Stimulated activated naive CD8-positive, alpha-beta T cell treated with anti-CD3 and anti-CD28 coated beads, Interleukin-15, Interleukin-2, amounts not matched to agents 100 U/mL and 50 U/mL, for 24 hours (primary cell): ENCODE measurements around the gene SLC10A7.

Source experiments
- ATAC-seq: fragments of 150-1000 bp; cut with Tn5 transposase; one replicate; pipeline ENCODE4 v1.10.0; 2021
- DNase-seq: peaks from one replicate; pipeline ENCODE4 v3.0.0; 2021

SLC10A7 gene

GRCh38 chr4:146310319-146311021, 211.3 kb downstream of the SLC10A7 start:
- ATAC-seq, result no peak

DNA sequence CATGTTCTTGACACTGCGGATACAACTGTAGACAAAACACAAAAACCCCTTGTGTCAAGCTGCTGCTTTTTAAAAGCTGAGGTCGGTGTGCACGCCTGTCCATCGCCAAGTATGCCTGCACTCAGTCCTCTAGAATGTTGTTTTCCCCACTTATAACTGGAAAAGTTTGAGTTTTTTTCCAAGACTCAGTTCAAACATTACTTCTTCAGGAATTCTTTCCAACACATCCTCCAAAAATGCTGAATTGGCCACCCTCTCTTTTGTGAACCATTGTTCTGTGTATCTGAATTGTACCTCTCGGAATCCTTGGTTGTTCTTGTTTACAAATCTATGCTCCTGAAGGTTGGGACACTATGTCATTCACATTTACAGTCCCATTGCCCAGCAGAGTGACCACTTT, 212.8 kb downstream of the SLC10A7 start:
- ATAC-seq, result no peak
- DNase-seq, result no peak

More at GRCh38 chr4:146310319-146311021, 211.3 kb downstream of the SLC10A7 start:
- DNase-seq, result no peak

- ATAC-seq (no peak), DNase-seq (no peak)
Measured at GRCh38 chr4:146302822-146303221, 218.9 kb downstream of the SLC10A7 start.

GRCh38 chr4:146299607-146300006, 222.1 kb downstream of the SLC10A7 start:
- ATAC-seq, result no peak

GRCh38 chr4:146294776-146295175, 227.0 kb downstream of the SLC10A7 start:
- no peak for ATAC-seq

More at GRCh38 chr4:146299607-146300006, 222.1 kb downstream of the SLC10A7 start:
- no peak for DNase-seq

GRCh38 chr4:146292508-146292907, 229.2 kb downstream of the SLC10A7 start:
- DNase-seq (no peak), ATAC-seq (no peak)

More at GRCh38 chr4:146294776-146295175, 227.0 kb downstream of the SLC10A7 start:
- DNase-seq, result no peak

- ATAC-seq, result no peak
Measured at GRCh38 chr4:146291313-146291712, 230.4 kb downstream of the SLC10A7 start.

GRCh38 chr4:146288193-146288592, 233.5 kb downstream of the SLC10A7 start:
- DNase-seq, result no peak

More at GRCh38 chr4:146291313-146291712, 230.4 kb downstream of the SLC10A7 start:
- DNase-seq, result no peak

GRCh38 chr4:146285037-146285436, 236.7 kb downstream of the SLC10A7 start:
- DNase-seq, result no peak
- no peak for ATAC-seq

More at GRCh38 chr4:146288193-146288592, 233.5 kb downstream of the SLC10A7 start:
- no peak for ATAC-seq

DNA sequence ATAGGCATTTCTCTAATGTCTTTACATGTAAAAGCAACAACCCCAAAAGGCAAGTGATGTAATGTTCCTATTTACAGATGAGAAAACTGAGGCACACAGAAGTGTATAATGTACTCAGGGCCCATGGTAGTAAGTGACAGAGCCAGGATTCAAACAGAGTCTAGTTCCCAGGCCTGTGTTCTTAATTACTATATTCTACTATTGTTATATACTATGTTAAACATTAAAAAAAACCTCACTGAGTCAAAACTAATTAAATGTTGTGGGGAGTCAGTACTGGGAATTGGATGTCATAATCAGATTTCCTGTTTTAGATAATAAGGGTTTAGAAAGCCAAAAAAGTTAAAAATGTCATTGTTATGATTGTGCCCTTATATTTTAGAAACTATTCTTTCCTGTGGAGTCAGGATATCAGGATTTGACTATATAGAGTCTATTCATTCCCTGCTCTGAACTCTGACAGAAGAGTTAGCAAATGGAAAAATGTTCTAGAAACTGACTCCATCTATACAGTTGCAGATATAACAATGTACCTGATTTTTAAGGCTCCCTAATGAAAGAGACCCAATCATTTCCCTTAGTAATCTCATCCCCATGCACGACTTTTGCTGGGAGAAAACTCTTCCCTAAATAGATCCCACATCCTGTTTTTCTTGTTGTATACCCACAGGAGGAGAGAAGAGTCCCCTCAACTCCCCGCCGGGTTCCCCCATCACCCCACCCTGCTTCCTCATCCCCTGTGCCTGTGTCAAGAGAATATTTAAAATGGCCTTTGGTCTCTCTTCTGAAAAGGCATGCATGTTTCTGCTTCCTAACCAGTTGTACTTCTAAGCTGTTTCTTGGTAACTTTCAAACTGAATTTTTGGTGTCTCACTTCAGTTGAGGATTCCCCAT, 237.7 kb downstream of the SLC10A7 start:
- ATAC-seq (no peak), DNase-seq (no peak)

DNA sequence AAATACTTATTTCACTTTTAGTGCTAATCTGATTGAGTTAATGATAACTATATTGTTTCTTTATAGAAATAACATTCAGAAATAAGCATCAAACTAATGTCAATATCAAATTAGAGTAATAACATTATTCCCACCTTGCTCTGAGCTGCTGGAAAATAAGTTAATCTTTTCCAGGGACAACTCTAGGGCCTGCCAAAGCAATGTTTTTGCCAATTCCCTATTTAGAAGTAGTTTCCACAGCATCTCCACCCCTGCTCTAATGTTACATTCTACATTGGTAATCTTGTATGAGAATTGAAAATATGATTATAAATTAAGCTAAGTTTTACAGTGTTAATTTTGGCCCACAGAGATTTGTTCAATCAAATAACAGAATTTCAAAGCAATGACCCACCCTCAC, 239.1 kb downstream of the SLC10A7 start:
- DNase-seq (no peak), ATAC-seq (no peak)

- DNase-seq, result no peak
- no peak for ATAC-seq
Measured at GRCh38 chr4:146278986-146279385, 242.8 kb downstream of the SLC10A7 start.

- DNase-seq (no peak), ATAC-seq (no peak)
Measured at GRCh38 chr4:146275370-146275769, 246.4 kb downstream of the SLC10A7 start.

- no peak for ATAC-seq
- no peak for DNase-seq
Measured at GRCh38 chr4:146274774-146275173, 247.0 kb downstream of the SLC10A7 start.

- ATAC-seq (peak; percentile 92), DNase-seq (peak; percentile 4)
Measured at GRCh38 chr4:146273204-146273901, 248.4 kb downstream of the SLC10A7 start.

GRCh38 chr4:146271466-146271865, 250.3 kb downstream of the SLC10A7 start:
- no peak for ATAC-seq
- DNase-seq, result no peak

DNA sequence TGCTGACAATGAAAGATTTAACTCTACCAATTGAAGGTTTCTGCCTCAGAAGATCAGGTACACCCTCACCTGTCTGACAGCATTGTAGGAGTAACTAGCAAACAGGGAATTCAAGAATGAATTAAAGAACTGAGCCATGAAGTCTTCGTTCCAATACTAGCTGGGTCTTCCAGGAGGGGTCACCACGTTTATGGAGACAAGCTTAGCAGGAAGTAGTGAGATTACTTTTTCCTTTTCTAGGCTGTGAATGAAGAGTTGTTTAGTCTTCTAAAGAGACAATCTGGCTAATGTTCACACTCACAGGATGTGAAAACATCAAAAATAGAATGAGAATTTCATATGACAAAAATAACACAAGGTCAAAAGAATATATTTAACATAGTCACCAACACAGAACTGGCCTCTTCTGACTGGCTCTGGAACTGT, 252.5 kb downstream of the SLC10A7 start:
- no peak for ATAC-seq
- DNase-seq, result no peak

DNA sequence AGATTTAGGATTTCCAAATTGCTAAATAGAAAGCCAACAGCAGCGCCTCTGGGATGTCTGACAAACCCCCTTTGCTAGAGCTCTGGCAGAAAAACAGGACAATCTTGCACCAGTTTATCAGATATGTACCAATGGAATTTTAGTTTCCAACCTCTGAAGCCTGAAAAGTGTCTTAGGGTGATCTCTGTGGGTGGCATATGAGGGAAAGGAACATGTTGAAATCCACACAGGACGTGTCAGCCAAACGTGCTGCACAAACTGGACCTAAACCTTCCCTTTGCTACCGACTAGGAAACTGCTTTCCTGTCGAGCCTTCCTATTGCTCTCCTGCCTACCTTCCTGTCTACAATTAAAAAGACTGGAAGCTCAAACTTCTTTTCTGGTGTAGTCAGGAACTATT, 253.9 kb downstream of the SLC10A7 start:
- DNase-seq (no peak), ATAC-seq (no peak)

GRCh38 chr4:146265950-146266490, 255.7 kb downstream of the SLC10A7 start:
- ATAC-seq, result no peak

DNA sequence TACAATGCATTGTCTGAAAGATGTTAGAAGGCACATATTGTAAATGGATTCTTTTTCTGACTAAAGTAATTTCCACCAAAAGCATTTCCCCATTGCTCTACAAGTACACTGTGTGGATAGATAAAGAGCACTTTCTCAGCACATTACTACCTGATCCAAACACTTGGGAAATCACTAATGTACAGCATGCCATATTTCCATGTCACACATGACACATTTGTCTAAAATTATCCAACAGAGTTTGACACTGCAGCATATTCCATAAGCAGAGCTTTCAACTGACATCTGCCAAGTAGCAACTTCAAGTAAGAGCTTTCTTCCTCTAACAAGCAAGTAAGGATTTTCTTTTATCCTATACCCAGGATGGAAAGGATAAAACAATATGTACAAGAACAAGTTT, 257.9 kb downstream of the SLC10A7 start:
- ATAC-seq, result no peak
- no peak for DNase-seq

More at GRCh38 chr4:146265950-146266490, 255.7 kb downstream of the SLC10A7 start:
- no peak for DNase-seq

GRCh38 chr4:146261041-146261440, 260.7 kb downstream of the SLC10A7 start:
- ATAC-seq (no peak), DNase-seq (no peak)

DNA sequence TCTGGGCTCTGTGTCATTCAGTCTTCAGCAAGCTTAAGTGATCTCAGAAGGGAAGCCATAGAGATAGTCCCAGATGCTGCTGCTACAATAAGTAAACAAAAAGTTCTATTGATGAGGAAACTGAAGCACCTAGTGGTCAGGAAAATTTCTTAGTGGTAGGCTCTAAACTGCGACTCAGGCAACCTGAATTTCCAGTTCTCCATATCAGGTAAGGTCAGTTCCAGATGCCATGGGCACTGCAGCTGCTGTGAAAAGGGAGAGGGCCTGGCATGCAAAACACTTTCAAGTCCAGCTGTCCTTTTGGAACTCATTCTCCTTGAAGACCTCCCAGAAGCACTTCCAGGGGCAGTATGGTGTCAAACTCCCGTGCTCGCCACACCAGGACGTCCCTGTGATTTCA, 261.2 kb downstream of the SLC10A7 start:
- no peak for ATAC-seq

More for the DNA sequence above, 261.2 kb downstream of the SLC10A7 start:
- DNase-seq, result no peak
